Measurements from ENCODE around the gene NFKB2. TPM values are rescaled to one million over a fixed set of nuclear protein-coding genes. Genes with fewer than 3 reads are reported as not detected.
A peak's percentile ranks its signal among the peaks of the same experiment; 100 is the strongest.

Gene NFKB2
- total RNA-seq, 1 experiment from 2014 or later, result 64.7 TPM

- no peak for TF ChIP-seq CTCF (IDR thresholded peaks at IDR 0.05; ENCODE audit: unreplicated experiment)
- Mint-ChIP-seq H3K4me1 (ENCODE audit: low read depth, unreplicated experiment) (peaks cover 8% of the 10 kb centered on the region), H3K4me3 (ENCODE audit: low read depth, unreplicated experiment) (no peak overlapping the region), H3K27ac (ENCODE audit: unreplicated experiment) (no peak overlapping the region), H3K27me3 (ENCODE audit: unreplicated experiment) (peaks cover 48% of the 10 kb centered on the region), H3K36me3 (ENCODE audit: insufficient read depth, unreplicated experiment) (peaks cover 10% of the 10 kb centered on the region), H3K9me3 (ENCODE audit: low read depth, unreplicated experiment) (no peaks in the 10 kb centered on the region)
- no TSS peak for BruUV-seq (replicated peaks)
- DNase-seq, result no peak
- intact Hi-C loops (cut with micrococcal nuclease; ENCODE audit: unreplicated experiment), result no loop called here
- CTCF ChIA-PET, result no interaction called here
Observed at GRCh38 chr10:102406815-102407214, 11.3 kb downstream of the NFKB2 start.

GRCh38 chr10:102407425-102408130, 12.1 kb downstream of the NFKB2 start:
- Mint-ChIP-seq H3K27ac (ENCODE audit: unreplicated experiment) (no peak overlapping the region), H3K4me1 (ENCODE audit: low read depth, unreplicated experiment) (peaks cover under 1% of the 10 kb centered on the region), H3K27me3 (ENCODE audit: unreplicated experiment) (peaks cover 56% of the 10 kb centered on the region), H3K9me3 (ENCODE audit: low read depth, unreplicated experiment) (no peaks in the 10 kb centered on the region), H3K36me3 (ENCODE audit: insufficient read depth, unreplicated experiment) (peaks cover 10% of the 10 kb centered on the region), H3K4me3 (ENCODE audit: low read depth, unreplicated experiment) (peak overlapping the region; percentile 46)
- CTCF ChIA-PET, result no interaction called here
- no TSS peak for BruUV-seq (replicated peaks)
- no peak for TF ChIP-seq CTCF (IDR thresholded peaks at IDR 0.05; ENCODE audit: unreplicated experiment)
- intact Hi-C loops (cut with micrococcal nuclease; ENCODE audit: unreplicated experiment), result no loop called here
- no peak for DNase-seq

- no TSS peak for BruUV-seq (replicated peaks)
- Mint-ChIP-seq H3K36me3 (ENCODE audit: insufficient read depth, unreplicated experiment) (peaks cover 10% of the 10 kb centered on the region), H3K9me3 (ENCODE audit: low read depth, unreplicated experiment) (no peaks in the 10 kb centered on the region), H3K27me3 (ENCODE audit: unreplicated experiment) (peaks cover 62% of the 10 kb centered on the region), H3K4me1 (ENCODE audit: low read depth, unreplicated experiment) (no peaks in the 10 kb centered on the region), H3K27ac (ENCODE audit: unreplicated experiment) (no peak overlapping the region), H3K4me3 (ENCODE audit: low read depth, unreplicated experiment) (peak overlapping the region; percentile 46)
- no peak for TF ChIP-seq CTCF (IDR thresholded peaks at IDR 0.05; ENCODE audit: unreplicated experiment)
- CTCF ChIA-PET, result no interaction called here
- intact Hi-C loops (cut with micrococcal nuclease; ENCODE audit: unreplicated experiment), result no loop called here
- DNase-seq, result no peak
Observed at GRCh38 chr10:102408131-102408727, 12.7 kb downstream of the NFKB2 start.

- Mint-ChIP-seq H3K4me1 (ENCODE audit: low read depth, unreplicated experiment) (no peaks in the 10 kb centered on the region), H3K9me3 (ENCODE audit: low read depth, unreplicated experiment) (no peaks in the 10 kb centered on the region), H3K4me3 (ENCODE audit: low read depth, unreplicated experiment) (peak overlapping the region; percentile 46), H3K27me3 (ENCODE audit: unreplicated experiment) (peaks cover 66% of the 10 kb centered on the region), H3K27ac (ENCODE audit: unreplicated experiment) (no peak overlapping the region), H3K36me3 (ENCODE audit: insufficient read depth, unreplicated experiment) (peaks cover 10% of the 10 kb centered on the region)
- no peak for TF ChIP-seq CTCF (IDR thresholded peaks at IDR 0.05; ENCODE audit: unreplicated experiment)
- CTCF ChIA-PET, result interaction anchor here (0.6 kb wide), 1 partner anchor 14 kb away, joined by 6 read pairs; no protein-coding TSS in a partner anchor
- no TSS peak for BruUV-seq (replicated peaks)
- no peak for DNase-seq
- intact Hi-C loops (cut with micrococcal nuclease; ENCODE audit: unreplicated experiment), result no loop called here
Observed at GRCh38 chr10:102408728-102409603, 13.5 kb downstream of the NFKB2 start.

Data from Calu3 (cell line).